Stimulated activated CD4-positive, alpha-beta T cell treated with anti-CD3 and anti-CD28 coated beads, Interleukin-4, amount 100 ng/mL, for 1 hour (primary cell): ENCODE measurements around the gene ALG12.

Source experiments
- DNase-seq: peaks from one replicate; pipeline ENCODE4 v3.0.0-alpha.2; 2020

Gene ALG12

DNA sequence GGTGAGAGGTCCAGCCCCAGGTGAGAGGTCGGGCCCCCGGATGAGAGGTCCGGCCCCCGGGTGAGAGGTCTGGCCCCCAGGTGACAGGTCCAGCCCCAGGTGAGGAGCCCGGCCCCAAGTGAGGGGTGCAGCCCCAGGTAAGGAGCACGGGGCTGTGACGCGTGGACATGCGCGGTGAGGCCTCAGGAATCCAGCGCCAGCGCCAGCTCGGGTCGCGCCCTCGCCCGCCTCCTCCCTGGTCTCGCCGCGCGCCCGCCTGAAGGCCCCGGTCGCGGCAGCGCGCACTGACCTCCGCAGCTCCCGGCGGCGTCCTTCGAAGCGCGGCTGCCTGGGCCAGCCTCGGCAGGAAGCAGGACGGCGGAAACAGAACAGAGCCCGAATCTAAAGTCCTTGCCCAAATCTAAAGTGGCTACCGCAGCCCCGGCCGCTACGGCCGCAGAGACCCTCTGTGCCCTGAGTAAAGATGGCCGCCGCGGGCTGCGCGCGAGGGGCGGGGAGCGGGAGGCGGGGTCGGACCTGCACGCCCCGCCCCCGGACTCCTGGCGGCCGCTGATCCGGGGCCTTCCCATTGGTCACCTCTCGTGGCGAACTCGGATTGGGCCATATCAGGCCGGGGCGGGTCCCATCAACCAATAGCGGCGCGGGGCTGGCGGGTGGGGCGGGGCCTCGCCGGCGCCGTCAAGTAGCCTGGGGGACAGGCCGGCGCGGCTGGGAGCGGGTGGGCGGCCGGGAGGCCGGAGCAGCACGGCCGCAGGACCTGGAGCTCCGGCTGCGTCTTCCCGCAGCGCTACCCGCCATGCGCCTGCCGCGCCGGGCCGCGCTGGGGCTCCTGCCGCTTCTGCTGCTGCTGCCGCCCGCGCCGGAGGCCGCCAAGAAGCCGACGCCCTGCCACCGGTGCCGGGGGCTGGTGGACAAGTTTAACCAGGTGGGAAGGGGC lies at the start of gene ALG12, which contains the start of gene CRELD2:
Gene ALG12, minus strand, starts transcription at position 465 of the 937 bp plus-strand sequence. CDS start 4,673 bp downstream, outside the sequence.
Gene CRELD2, plus strand, starts transcription at position 661 of the 937 bp plus-strand sequence. Its CDS starts 136 bp downstream, at position 797.
- peak; percentile 96 for DNase-seq

DNA sequence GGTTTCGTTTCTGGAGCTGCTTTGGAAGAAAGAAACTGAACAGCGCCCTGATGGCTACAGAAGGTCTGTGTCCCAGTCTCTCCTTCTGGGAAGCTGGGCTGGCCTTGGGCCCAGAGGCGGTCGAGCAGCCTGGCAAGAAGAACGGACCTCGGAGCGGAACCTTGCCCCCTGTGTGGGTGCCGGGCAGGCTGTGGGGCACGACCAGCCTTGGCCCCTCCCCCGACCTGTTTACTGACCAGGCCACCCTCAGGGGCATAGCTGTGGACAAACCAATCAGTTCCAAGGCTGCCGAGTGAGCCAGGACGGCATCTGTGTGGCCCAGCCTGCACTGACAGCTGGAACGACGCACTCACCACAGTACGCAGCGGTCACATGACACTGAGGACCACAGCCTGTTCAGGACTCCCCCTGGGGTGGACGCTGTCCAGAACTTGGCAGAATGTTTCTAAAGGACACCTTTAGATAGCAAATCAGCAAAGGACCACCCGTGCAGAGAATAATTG lies 49.5 kb upstream of the ALG12 start:
- peak; percentile 10 for DNase-seq

DNA sequence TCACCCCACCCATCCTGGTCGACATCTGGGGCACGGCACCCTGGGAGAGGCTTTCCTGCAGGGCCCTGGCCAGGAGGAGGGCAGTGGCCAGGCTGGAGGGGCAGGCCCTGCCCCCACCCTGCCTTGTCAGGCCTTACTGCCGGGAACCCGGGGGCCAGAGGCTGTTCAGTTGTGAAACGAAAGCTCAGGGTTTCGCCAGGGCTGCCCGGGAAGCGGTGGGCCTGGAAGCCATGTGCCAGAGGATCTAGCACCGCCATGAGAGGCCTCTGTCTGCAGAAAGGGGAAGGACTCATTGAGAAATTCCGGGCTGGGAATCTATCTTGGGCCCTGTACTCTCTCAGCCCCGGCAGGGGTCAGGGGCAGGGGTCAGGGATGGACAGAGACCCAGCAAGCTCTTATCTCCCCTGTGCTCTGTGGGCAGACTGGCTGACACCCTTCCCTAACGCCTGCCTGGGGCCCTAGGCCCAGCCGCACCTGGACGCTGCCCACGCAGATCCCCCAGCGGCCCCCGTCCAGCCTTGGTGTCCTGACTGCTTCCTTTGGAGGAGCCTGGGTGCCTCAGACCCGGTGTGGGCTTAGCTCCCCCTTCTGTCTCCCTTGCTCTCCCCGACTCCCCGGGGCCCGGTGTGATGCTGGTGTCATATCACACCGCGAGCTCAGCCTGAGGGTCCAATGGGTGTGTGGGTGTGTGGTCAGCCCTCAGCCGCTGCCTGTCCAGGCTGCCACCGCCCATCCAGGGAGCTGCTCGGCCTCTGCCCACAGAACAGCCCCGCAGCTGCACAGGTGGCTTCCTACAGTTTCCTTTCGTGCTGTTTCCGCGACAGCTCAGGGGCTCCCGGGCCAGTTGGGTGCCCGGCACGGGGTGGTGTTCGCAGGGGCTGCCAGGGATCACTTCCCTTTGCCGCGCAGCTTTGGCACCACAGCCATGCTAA lies 48.8 kb upstream of the ALG12 start:
- DNase-seq = peak; percentile 27

DNA sequence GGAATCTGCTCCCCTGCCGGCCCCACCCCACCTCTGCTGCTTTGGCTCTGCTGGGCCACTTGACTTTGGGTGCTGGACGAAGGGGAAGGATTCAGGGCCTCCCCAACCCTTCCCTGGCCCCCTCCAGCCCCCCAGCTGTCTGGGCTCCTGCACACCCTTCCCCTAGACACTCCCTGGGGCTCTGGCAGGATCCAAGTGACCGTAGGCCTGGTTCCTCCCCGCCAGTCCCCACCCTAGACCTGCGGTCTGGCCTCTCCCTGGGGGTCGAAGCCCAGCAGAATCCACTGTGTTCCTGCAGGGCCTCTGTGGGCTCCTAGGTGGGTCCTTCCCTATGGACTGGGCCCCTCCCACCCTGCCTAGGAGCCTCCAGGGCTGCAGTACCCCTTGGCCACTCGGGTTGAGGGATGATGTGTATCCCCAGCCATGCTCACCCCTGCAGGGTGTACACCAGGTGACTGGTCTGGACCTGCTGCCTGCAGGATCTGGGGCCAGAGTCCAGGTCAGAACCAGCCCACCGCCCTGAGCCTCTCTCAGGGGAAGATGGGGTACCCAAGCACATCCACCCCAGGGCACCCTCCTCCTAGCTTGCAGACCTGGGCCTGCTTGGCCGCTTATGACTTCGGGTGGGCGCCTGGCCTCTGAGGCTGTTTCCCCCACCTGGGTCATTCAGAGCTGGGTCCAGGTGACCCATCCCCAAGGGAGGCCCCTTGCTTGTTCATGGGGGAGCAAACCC lies 48.0 kb upstream of the ALG12 start:
- peak; percentile 23 for DNase-seq

DNA sequence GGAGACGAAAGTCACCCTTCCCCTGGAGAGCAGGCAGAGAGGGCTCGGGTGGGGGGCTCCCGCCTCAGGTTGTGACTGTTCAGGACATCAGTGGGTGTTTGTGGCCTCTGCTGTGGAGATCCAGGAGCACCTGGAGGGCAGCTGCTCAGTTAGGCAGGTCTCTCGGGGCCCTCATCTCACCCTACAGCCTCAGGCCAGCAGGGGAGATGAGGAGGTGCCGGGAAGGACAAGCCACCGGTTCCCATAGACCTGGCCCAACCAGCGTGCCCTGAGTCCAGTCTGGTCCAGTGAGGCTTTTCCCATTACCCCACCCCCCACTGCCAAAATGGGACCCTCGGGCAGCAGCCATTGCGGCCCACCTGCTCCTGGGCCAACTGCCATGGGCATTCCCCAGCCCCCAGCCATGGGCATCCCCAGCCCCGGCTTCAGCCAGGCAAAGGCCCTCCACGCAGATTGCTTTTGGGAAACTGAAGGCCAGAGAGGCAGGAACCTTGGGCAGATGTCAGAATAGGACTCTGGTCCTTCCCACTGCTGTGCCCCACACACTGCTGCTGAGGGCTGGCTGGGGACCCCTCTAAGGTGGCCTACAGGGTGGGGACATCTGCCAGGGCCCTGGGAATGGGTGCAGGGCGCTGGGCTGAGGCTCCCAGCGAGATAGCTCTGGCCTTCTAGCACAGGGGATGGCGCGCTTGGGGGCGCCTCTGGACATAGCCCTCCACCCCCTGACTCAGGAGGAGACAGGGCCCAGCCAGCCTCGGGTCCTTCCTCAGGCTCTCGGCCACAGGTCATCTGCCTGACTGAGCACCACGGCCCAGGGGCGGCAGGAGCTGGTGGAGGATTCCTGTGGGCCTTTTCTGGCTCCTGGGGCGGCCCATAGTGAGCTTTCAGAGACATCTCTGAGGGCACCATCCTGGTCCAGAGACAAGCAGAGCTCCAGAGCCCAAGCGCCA lies 47.1 kb upstream of the ALG12 start:
- DNase-seq = peak; percentile 25

DNA sequence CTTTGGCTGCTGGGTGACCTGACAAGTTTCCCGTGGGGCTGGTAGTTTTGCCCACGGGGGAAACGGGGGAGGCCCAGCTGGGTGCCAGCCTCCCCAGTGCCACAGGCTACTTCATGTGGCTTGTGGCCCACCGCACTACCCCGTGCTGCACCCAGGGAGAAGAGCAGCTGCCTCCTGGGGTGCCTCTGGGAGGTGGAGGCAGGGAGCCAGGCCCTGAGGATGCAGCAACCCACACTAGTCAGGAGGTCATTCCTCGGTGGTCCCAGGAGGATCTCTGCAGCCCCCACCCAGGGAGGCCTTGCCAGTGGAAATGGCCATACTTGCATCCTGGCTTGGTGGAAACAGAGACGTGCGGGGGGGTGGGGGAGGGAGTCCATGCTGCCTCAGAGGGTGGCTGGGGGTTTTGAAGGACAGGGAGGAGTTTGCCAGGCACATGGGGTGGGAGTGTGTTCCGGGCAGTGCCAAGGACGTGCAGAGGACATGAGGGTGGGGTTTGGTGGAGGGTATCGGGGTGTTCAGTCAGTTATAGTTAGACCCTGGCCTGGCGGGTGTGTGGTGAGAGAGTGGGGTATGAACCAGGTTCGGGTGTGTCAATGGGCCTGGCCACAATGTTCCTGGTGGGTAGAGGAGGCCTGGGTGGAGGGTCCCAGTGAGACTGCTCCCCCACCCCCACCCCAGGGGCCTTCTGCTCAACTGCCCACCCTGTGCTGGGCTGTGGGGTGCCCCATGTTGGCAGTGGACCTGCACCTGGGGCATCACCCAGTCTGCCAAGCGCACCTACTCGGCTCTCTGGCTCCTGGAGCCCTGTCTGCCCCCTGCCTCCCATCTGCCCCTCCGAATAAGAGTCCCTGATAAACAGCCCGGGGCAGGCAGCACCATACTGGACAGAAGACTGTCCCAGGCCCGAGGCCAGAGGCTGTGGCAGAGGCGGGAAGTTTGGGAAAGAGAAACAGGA lies 46.2 kb upstream of the ALG12 start:
- DNase-seq = peak; percentile 18

DNA sequence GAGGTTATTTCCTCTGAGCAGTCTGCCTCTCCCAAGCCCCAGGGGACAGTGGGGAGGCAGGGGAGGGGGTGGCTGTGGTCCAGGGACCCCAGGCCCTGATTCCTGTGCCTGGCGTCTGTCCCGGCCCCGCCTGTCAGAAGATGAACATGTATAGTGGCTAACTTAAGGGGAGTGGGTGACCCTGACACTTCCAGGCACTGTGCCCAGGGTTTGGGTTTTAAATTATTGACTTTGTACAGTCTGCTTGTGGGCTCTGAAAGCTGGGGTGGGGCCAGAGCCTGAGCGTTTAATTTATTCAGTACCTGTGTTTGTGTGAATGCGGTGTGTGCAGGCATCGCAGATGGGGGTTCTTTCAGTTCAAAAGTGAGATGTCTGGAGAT lies 45.4 kb upstream of the ALG12 start:
- peak; percentile 4 for DNase-seq

DNA sequence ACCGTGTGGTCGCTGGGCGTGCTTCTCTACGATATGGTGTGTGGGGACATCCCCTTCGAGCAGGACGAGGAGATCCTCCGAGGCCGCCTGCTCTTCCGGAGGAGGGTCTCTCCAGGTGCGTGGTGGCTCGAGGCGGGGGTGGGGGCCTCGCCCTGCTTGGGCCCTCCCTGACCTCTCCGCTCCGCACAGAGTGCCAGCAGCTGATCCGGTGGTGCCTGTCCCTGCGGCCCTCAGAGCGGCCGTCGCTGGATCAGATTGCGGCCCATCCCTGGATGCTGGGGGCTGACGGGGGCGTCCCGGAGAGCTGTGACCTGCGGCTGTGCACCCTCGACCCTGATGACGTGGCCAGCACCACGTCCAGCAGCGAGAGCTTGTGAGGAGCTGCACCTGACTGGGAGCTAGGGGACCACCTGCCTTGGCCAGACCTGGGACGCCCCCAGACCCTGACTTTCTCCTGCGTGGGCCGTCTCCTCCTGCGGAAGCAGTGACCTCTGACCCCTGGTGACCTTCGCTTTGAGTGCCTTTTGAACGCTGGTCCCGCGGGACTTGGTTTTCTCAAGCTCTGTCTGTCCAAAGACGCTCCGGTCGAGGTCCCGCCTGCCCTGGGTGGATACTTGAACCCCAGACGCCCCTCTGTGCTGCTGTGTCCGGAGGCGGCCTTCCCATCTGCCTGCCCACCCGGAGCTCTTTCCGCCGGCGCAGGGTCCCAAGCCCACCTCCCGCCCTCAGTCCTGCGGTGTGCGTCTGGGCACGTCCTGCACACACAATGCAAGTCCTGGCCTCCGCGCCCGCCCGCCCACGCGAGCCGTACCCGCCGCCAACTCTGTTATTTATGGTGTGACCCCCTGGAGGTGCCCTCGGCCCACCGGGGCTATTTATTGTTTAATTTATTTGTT lies 44.8 kb upstream of the ALG12 start:
- DNase-seq = peak; percentile 30

DNA sequence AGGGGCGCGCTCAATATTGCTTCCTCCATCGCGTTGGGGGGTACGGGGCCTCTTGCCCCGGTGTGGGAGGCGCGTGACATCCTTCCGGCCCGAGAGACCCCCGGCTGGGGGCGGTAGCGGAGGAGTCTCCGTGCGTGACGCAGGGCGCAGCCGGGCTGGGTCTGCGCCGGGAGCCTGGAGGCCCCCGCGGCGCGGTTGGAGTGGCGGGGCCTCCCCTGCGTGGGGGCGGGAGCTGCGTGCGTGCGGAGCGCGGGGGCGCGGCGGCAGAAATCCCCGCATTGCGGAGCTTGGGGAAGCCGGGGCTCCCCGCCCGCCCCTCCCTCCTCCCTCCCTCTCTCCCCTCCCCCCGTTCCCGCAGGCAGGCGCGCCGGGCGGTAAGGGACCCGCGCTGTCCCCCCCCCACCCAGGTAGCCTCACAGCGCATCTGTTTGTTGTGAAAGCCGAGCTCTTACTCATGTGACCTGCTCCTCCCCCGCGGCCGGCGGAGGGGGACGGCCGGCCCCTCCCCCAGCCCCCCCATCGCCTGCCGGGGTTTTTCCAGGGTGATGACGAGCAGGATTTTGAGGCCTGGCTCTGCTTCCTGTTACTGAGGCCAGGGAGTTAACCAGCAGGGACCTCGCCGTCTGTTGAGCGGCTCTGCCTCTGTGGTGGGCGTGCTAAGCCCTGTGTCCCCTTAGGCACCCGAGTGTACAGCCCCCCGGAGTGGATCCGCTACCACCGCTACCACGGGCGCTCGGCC lies 43.9 kb upstream of the ALG12 start:
- peak; percentile 89 for DNase-seq

DNA sequence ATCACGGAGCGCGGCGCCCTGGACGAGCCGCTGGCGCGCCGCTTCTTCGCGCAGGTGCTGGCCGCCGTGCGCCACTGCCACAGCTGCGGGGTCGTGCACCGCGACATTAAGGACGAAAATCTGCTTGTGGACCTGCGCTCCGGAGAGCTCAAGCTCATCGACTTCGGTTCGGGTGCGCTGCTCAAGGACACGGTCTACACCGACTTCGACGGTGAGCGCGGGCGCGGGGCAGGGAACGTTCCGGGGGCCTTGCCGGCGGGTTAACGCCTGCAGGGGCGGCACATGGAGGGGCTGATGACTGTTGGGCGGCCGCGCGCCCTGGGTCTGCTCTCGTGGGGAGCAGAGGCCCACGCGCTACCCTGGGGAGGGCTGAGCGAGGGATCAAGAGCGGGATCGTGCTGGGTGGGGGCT lies 43.4 kb upstream of the ALG12 start:
- DNase-seq = no peak

DNA sequence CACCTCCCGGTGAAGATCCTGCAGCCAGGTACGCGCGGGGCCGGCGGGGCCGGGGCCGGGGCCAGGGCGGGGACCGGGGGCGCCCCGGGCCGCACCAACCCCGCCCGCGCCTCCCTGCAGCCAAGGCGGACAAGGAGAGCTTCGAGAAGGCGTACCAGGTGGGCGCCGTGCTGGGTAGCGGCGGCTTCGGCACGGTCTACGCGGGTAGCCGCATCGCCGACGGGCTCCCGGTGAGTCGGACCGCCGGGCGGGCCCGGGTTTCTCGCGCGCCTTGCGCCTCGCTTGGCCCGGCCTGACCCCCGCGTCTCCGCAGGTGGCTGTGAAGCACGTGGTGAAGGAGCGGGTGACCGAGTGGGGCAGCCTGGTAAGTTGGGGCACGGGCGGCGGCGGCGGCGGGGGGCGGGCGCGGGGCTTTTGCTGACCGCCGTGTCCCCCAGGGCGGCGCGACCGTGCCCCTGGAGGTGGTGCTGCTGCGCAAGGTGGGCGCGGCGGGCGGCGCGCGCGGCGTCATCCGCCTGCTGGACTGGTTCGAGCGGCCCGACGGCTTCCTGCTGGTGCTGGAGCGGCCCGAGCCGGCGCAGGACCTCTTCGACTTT lies 42.9 kb upstream of the ALG12 start:
- peak; percentile 49 for DNase-seq

DNA sequence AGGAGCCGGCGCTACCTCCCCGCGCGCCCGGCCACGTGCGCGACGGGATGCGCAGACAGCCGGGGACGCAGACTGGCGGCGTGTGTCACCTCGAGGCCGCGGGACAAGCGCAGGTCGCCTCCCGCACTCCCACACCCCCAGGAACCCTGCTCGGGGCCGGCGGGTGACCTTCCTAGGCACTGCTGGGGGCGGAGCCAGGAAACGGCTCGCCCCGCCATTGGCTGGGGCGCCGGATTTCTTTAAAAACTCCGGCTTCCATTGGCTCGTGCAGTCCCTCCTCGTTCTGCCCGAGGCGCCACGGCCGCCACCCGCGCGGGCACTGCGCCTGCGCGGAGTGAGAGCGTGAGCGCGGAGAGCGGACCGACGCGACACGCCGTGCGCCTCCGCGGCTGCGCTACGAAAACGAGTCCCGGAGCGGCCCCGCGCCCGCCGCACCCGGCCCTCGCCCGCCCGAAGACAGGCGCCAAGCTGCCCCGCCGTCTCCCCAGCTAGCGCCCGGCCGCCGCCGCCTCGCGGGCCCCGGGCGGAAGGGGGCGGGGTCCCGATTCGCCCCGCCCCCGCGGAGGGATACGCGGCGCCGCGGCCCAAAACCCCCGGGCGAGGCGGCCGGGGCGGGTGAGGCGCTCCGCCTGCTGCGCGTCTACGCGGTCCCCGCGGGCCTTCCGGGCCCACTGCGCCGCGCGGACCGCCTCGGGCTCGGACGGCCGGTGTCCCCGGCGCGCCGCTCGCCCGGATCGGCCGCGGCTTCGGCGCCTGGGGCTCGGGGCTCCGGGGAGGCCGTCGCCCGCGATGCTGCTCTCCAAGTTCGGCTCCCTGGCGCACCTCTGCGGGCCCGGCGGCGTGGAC lies 42.1 kb upstream of the ALG12 start, which contains the start of gene PIM3:
Gene PIM3, plus strand, starts transcription at position 614 of the 846 bp plus-strand sequence. Its CDS starts 176 bp downstream, at position 790.
- peak; percentile 91 for DNase-seq

DNA sequence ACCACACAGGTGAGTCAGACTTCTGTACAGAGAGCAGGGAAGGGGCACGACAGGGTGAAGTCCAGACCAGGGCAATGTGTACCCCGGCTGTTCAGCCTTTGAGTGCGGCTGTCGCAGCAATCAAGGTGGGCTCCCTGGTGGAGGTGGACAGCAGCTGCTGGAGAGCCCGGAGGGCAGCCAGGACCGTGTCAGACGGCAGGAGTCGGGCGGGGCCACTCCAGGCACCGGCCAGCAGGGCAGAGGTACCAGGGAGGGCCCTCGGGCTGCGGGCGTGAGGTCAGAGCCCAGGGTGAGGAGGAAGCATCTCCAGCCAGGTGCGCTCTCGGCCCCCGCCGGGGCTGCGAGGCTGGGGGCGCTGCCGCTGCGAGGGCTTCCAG lies 41.5 kb upstream of the ALG12 start:
- peak; percentile 48 for DNase-seq

DNA sequence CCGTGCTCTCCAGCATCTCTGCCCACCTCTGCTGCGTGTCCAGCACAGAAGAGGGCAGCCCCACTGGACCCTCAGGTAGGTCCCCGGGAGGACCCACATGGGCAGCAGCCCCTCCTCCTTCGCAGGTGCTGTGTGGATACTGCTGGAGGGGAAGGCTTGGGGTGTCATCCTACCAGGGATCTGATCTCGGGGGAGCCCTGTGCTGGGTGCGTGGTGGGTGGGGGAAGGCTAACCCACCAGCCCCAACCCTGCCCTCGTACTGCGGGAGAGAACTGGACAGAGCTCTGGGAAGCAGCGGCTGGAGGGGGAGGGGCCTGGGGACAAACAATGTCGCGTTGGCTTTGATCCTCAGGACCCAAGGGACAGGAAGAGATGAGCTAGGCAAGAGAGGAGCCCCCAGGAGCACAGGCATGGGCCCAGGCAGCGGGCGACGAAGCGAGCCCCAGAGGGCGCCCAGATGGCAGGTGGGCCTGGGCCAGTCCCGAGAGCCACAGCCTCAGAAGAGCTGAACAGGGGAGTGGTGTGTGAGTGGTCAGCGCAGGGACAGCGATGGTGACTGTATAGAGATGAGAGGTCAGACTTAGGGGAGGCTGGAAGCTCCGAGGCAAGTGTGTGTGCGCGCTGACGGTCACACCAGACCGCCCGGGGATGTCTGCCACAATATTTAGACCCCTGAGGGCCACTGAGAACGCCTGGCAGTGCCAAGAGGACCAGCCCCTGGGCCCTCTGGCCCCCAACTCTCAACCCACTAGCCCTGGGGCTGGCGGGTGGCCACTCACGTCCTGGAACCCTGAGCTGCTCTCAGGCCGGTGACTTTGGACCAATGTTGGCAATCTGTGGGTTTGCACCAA lies 40.9 kb upstream of the ALG12 start:
- DNase-seq = no peak

DNA sequence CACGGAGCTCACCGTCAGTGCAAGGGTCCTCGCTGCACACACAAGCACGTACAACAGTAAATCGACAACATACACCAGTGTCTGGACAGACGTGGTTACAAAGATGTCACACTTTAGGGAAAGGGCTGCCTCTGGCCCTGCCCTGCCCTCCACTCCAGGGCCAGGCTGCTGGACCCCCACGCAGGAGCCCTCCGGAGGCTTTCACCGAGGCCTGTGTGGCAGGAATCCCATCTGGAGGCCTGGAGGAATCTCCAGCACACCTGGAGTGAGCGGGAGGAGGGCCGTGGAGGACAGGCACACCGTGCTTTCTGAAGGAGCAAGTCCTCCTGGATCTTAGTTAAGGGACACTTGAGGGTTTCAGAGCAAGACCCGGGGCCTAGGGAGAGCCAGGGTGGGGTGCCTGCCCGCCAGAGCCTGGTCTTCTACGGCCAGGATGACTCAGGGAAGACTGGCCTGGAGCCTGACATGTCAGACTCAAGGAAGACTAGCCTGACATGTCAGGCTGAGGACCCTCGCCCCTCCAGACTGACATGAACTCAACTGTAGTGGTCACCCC lies 40.2 kb upstream of the ALG12 start:
- no peak for DNase-seq
